ENCODE results near the gene STUM.

Gene STUM

DNA sequence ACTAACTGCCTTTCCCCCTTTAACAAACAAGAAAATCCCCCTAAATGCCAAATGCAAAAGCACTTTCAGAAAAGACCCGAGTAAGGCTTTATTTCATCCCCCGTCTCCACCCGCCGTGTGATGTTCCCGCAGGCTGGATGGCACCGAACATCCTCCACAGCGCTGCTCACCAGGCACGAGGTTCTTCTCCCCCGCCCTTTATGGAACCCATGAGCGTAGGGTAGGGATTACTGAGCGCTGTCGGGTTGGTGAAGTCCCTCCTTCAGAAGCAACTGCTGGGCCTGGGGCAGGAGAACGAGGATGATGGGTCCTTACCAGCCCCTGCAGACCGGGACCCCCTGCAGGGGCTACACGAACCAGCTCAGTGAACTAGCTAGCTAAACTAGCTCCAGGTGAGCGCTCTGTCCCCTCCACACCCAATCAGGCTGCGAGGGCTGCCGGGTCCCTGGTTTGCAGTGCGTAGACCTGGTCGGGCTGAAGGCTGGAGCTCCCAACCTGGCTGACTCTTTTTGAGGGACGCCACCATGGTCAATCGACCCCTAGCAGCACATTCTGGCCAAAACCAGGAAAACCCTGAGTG, 110.1 kb downstream of the STUM start:
- TF ChIP-seq GATA1 (IDR thresholded peaks at IDR 0.05; ENCODE audit: low read depth, low read length): no peak
- no peak for TF ChIP-seq POLR2A (IDR thresholded peaks at IDR 0.05; ENCODE audit: low read length)
- no peak for DNase-seq

Measured in erythroblast (primary cell).